ENCODE measurements around the gene CAND2. TPM values are rescaled to one million over a fixed set of nuclear protein-coding genes. Genes with fewer than 3 reads are reported as not detected.
"Not testable (repeated sequence)": the region's sequence is repeated elsewhere in the genome, so short reads cannot be mapped to it uniquely, and the experiment has no call there.

Gene CAND2
- total RNA-seq, 1 experiment from 2014 or later, result 16.7 TPM

DNA sequence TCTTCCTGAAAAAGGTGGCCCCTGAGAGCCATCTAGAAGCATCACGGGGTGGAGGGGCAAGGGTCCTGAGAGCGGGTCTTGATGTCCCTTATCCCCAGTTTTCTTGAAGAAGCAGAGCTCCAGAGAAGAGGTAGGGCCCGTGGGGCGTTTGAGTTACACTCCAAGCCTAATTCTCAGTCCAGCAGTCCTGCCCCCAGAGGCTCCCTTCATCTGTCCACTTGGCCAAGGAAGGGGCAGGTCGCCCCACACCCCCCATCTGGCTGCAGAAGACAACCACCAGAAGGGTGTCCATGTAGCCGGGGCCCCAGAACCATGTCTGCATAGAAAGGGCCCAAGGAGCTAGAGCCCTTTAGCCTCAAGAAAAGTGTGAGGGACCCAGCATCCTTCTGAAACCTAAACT is 70.4 kb downstream of the CAND2 start:
- no peaks in the 10 kb centered on the region for H3K36me3 ChIP-seq (replicated peaks; ENCODE audit: control insufficient read depth, insufficient read depth, low read length)

DNA sequence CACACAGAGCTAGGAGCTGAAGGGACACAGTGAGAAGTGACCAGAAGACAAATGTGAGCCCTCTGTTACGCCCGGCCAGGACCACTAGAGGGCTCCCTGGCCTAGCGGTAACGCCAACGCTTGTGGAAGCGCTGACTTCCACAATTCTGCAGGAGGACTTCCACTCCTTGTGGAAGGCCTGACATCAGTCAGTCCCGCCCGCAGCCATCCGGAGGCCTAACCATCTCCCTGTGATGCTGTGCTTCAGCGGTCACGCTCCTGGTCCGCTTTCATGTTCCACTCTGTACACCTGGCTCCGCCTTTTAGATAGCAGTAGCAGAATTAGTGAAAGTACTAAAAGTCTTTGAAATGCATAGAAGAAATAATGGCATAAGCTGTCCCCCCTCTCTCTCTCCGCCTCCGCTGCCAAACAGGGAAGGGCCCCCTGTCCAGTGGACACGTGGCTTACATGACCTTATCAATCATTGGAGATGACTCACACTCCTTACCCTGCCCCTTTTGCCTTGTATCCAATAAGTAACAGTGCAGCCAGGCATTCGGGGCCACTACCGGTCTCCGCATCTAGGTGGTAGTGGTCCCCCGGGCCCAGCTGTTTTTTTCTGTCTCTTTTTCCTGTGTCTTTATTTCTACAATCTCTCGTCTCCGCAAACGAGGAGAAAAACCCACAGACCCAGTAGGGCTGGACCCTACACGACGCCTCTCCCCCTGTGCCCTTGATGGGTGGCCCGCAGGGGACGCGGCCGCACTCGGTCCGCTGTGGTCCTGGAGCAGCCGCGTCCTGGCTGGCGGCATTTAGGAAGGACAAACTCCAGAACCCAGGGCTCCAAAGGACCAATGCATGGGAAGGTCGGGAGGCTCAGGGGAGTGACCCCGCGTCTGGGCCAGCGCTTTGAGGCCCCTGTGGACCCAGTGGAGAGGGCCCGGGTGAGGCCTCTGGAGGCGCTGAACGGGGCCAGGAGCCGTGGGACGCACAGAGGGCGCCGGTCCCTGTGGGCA is 71.9 kb downstream of the CAND2 start:
- Histone ChIP-seq H3K36me3 (replicated peaks; ENCODE audit: control insufficient read depth, insufficient read depth, low read length) (no peaks in the 10 kb centered on the region), H3K4me3 (ENCODE audit: insufficient read depth, low read depth, low read length) (peak overlapping the region; percentile 59)
- DNase-seq, result peak; percentile 86

More for the DNA sequence above, 70.4 kb downstream of the CAND2 start:
- Histone ChIP-seq H3K27me3 (ENCODE audit: control insufficient read depth, insufficient read depth, low read length) (peaks cover 3% of the 10 kb centered on the region; the same call in 1 of the 2 replicates), H3K4me3 (ENCODE audit: insufficient read depth, low read depth, low read length) (no peak overlapping the region)
- DNase-seq, result no peak

DNA sequence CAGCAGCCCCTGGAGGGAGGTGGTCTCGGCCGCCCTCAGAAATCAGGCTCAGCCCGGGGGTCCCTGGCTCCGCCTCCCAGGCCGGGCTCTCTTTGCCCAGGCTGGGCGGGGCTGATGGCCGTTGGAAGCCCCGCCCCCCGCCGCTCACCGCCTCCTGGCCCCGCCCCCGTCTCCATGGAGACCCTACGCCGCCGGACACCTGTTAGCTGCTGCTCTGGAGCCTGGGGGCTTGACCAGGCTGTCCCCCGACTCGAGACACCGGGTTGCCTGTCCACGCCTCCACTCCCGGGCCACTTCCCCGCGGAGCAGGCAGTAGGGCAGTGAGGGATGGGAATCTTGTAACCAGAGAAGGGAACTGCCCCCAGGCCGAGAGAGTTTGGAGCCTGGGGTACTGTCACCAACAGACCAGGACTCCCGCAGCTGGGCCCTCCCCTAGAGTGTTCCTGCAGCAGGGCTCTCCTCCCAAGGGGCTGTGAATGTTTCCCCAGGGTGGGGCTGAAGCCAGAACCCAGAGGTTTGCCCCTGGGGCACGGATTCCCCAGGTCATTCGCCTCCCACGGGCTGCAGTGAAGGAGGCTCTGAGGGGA is 72.6 kb downstream of the CAND2 start:
- H3K27me3 ChIP-seq (ENCODE audit: control insufficient read depth, insufficient read depth, low read length), result peaks cover 3% of the 10 kb centered on the region; the same call in 1 of the 2 replicates
- H3K36me3 ChIP-seq (replicated peaks; ENCODE audit: control insufficient read depth, insufficient read depth, low read length), result no peaks in the 10 kb centered on the region
- peak; percentile 97 for DNase-seq
- peak overlapping the region; percentile 59 for H3K4me3 ChIP-seq (ENCODE audit: insufficient read depth, low read depth, low read length)

More for the DNA sequence above, 71.9 kb downstream of the CAND2 start:
- peaks cover 3% of the 10 kb centered on the region; the same call in 1 of the 2 replicates for H3K27me3 ChIP-seq (ENCODE audit: control insufficient read depth, insufficient read depth, low read length)

GRCh38 chr3:12870942-12871341 is 74.5 kb downstream of the CAND2 start:
- H3K27me3 ChIP-seq (ENCODE audit: control insufficient read depth, insufficient read depth, low read length), result peaks cover 8% of the 10 kb centered on the region; the same call in 1 of the 2 replicates
- no peaks in the 10 kb centered on the region for H3K36me3 ChIP-seq (replicated peaks; ENCODE audit: control insufficient read depth, insufficient read depth, low read length)
- no peak overlapping the region for H3K4me3 ChIP-seq (ENCODE audit: insufficient read depth, low read depth, low read length)
- no peak for DNase-seq

GRCh38 chr3:12871404-12871983 is 75.0 kb downstream of the CAND2 start:
- Histone ChIP-seq H3K27me3 (ENCODE audit: control insufficient read depth, insufficient read depth, low read length) (peaks cover 8% of the 10 kb centered on the region; the same call in 1 of the 2 replicates), H3K36me3 (replicated peaks; ENCODE audit: control insufficient read depth, insufficient read depth, low read length) (no peaks in the 10 kb centered on the region), H3K4me3 (ENCODE audit: insufficient read depth, low read depth, low read length) (no peak overlapping the region)
- DNase-seq, result no peak

GRCh38 chr3:12875857-12876836 is 79.7 kb downstream of the CAND2 start:
- peak; percentile 97 for DNase-seq
- H3K4me3 ChIP-seq (ENCODE audit: insufficient read depth, low read depth, low read length), result peak overlapping the region; percentile 39
- H3K36me3 ChIP-seq (replicated peaks; ENCODE audit: control insufficient read depth, insufficient read depth, low read length), result no peaks in the 10 kb centered on the region
- peaks cover 7% of the 10 kb centered on the region; the same call in 1 of the 2 replicates for H3K27me3 ChIP-seq (ENCODE audit: control insufficient read depth, insufficient read depth, low read length)

DNA sequence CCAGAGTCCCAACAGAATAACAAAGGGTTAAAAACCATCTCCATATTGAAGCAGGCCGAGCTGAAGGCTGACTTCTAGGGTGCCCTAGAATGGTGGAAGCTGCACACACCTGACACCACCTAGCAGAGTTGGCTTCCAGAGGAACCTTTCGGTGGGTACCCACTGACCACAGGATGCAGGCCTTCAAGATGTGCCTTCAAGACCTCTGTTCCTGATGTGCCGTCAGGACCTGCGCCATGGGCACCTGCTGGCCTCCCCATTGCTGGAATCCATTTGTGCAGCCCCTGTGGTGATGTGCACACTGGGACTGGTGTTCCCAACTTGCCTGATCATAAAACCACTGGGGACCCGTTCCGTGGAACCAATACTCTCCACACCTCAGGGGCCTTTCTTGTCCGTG is 80.6 kb downstream of the CAND2 start:
- no peak for DNase-seq
- Histone ChIP-seq H3K4me3 (ENCODE audit: insufficient read depth, low read depth, low read length) (no peak overlapping the region), H3K27me3 (ENCODE audit: control insufficient read depth, insufficient read depth, low read length) (peaks cover 7% of the 10 kb centered on the region; the same call in 1 of the 2 replicates), H3K36me3 (replicated peaks; ENCODE audit: control insufficient read depth, insufficient read depth, low read length) (no peaks in the 10 kb centered on the region)

DNA sequence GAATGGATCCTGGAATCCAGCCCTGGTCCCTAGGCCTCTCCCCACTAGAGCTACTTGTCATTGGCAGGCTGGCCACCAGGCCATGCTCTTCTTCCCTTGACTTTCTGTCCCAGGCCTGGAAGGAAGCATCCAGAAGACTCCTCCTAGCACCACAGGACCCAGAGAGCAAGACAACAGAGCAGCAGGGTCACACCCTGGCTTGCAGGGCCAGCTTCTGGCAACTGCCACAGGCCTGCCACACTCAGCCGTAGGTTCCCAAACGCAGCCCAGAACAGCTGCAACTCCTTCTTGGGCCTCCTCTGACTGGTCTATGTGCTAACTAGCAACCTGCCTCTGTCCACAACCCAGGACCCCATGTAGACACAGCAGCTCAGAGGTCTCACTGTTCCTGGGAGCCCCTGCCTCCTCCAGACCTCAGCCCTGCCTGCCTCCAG is 81.7 kb downstream of the CAND2 start:
- Histone ChIP-seq H3K4me3 (ENCODE audit: insufficient read depth, low read depth, low read length) (no peak overlapping the region), H3K27me3 (ENCODE audit: control insufficient read depth, insufficient read depth, low read length) (peaks cover 7% of the 10 kb centered on the region; the same call in 1 of the 2 replicates), H3K36me3 (replicated peaks; ENCODE audit: control insufficient read depth, insufficient read depth, low read length) (no peaks in the 10 kb centered on the region)
- DNase-seq, result peak; percentile 57

- H3K27me3 ChIP-seq (ENCODE audit: control insufficient read depth, insufficient read depth, low read length); H3K36me3 ChIP-seq (replicated peaks; ENCODE audit: control insufficient read depth, insufficient read depth, low read length); DNase-seq; H3K4me3 ChIP-seq (ENCODE audit: insufficient read depth, low read depth, low read length): not testable (repeated sequence)
Measured at GRCh38 chr3:12878758-12879157, 82.3 kb downstream of the CAND2 start.

DNA sequence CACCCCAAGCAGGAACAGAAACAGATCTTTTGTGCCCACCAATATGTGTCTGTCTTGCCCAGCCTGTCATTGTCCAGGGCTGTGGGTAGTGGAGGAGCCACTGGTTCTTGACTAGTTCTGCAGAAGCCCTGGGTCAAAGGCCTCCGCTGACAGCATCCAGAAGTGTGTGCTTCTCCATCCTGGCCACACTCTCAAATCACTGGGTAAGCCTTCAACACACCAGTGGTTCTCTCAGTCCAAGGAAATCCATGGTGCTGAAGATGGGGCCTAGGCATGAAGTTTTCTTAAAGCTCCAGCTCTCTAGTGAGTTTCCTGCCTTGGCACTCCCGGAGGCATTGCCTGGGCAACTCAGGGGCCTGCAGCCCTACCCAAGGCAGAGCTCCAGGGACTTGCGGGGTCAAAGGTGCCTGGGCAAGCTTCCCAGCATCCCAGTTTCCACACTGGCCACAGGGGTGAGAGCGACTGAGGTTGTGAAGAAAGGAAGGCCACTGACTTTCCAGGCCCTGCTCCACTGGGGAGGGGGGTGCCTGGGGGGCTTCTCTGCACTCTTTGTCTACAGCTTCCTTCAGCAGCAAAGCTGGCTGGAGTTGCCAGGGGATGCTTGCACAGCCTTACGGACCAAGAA is 82.8 kb downstream of the CAND2 start:
- H3K27me3 ChIP-seq (ENCODE audit: control insufficient read depth, insufficient read depth, low read length), result peaks cover 7% of the 10 kb centered on the region; the same call in 1 of the 2 replicates

DNA sequence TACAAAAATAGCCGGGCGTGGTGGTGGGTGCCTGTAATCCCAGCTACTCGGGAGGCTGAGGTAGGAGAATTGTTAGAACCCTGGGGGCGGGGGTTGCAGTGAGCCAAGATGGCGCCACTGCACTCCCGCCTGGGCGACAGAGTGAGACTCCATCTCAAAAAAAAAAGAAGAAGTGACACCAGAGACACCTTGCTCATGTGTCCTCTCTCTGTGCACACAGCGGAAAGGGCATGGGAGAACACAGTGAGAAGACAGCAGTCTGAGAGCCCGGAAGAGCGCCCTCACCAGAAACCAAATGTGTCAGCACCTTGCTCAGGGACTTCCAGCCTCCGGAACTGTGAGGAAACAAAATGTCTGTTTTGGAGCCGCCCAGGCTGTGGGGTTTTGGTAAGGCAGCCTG is 85.4 kb downstream of the CAND2 start:
- not testable (repeated sequence) for H3K36me3 ChIP-seq (replicated peaks; ENCODE audit: control insufficient read depth, insufficient read depth, low read length); H3K27me3 ChIP-seq (ENCODE audit: control insufficient read depth, insufficient read depth, low read length); H3K4me3 ChIP-seq (ENCODE audit: insufficient read depth, low read depth, low read length)
- peak; percentile 39 for DNase-seq

More for the DNA sequence above, 82.8 kb downstream of the CAND2 start:
- Histone ChIP-seq H3K4me3 (ENCODE audit: insufficient read depth, low read depth, low read length) (no peak overlapping the region), H3K36me3 (replicated peaks; ENCODE audit: control insufficient read depth, insufficient read depth, low read length) (no peaks in the 10 kb centered on the region)
- no peak for DNase-seq

DNA sequence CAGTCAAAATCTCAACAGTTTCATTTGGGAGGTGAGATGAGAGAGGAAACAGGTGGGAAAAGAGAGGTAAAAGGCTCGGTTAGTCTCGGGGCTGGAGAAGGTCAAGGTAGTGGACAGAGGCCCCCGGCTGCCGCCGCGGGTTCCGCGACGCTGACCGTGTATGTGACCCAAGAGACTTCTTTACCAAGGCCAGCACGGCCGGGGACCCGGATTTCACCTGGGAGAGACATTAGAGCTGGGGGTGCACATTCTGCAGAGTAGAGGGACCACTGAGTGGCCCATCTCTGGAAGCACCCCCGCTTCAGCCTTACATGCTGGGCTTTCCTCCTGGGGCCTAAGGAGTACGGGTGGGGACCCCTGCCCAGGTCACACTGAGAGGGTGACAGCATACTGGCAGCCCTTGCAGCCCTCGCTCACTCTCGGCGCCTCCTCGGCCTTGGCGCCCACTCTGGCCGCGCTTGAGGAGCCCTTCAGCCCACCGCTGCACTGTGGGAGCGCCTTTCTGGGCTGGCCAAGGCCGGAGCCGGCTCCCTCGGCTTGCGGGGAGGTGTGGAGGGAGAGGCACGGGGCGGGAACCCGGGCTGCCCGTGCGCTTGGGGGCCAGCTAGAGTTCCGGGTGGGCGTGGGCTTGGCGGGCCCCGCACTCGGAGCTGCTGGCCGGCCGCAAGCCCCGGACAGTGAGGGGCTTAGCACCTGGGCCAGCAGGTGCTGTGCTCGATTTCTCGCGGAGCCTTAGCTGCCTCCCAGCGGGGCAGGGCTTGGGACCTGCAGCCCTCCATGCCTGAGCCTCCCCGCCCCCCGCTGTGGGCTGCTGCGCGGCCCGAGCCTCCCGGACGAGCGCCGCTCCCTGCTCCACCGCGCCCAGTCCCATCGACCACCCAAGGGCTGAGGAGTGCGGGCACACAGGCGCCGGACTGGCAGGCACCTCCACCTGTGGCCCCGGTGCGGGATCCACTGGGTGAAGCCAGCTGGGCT is 86.1 kb downstream of the CAND2 start:
- Histone ChIP-seq H3K36me3 (replicated peaks; ENCODE audit: control insufficient read depth, insufficient read depth, low read length) (no peaks in the 10 kb centered on the region), H3K4me3 (ENCODE audit: insufficient read depth, low read depth, low read length) (no peak overlapping the region), H3K27me3 (ENCODE audit: control insufficient read depth, insufficient read depth, low read length) (no peaks in the 10 kb centered on the region)
- DNase-seq, result peak; percentile 29
